Neural progenitor cell (in vitro differentiated cells): ENCODE results near the gene EEF2K.

Experiments
- CTCF ChIP-seq: fragments of 200-600 bp; sonication (generic); IDR thresholded peaks from 2 replicates; pipeline ENCODE4 v1.5.1; 2017; ENCODE audit warnings: antibody characterized with exemption, mild to moderate bottlenecking
- EZH2 ChIP-seq: fragments of 200-600 bp; sonication (generic); IDR thresholded peaks from 2 replicates; pipeline ENCODE4 v1.6.1; 2017; ENCODE audit warnings: antibody characterized with exemption, mild to moderate bottlenecking, moderate library complexity

DNA sequence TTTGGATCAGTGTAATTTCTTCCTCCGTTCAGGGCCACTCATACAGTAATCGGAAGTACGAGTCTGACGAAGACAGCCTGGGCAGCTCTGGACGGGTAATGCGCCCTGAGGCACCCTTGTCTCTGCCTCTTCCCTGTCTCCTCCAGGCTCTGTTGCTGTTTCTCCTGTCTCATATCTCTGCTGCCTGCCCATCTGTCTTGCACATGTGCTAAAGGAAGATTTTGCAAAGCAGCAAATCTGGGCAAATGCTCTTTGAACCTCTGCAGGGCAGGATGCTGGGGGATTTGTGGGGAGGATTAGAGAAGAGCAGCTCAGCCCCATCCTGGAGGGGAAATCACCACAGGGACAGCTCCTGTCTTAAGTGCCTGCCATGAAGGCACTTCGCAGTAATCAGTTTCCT lies 58.7 kb downstream of the EEF2K start:
- TF ChIP-seq CTCF = no peak
- TF ChIP-seq EZH2 = no peak
